MCF 10A (cell line): ENCODE results near the gene ATP5MC2. TPM values are rescaled to one million over a fixed set of nuclear protein-coding genes. Genes with fewer than 3 reads are reported as not detected.

ENCODE experiments used
- Bru-seq: library from RNA; stranded (reverse); fragments of 400-500 nt; gene quantifications from one replicate; lab custom pipeline; 2021; lab: Mats Ljungman, UMichigan
- BruChase-seq, 2 experiments: library from RNA; stranded (reverse); fragments of 400-500 nt; gene quantifications; one replicate each; lab custom pipeline; 2021; lab: Mats Ljungman, UMichigan
- BruUV-seq: library from RNA; stranded (reverse); fragments of 400-500 nt; replicated peaks from 2 replicates; lab custom pipeline; 2021; lab: Mats Ljungman, UMichigan
- CTCF ChIA-PET: fragments of 300-600 bp; sonication (Branson Sonifier 250); formaldehyde crosslinking; extraction: SDS; loops from one replicate; lab custom pipeline; 2021; ENCODE audit warnings: antibody characterized with exemption, inconsistent platforms; lab: Yijun Ruan, JAX
- POLR2A ChIA-PET: fragments of 300-600, 350-650 bp; sonication (Branson Sonifier 250); formaldehyde crosslinking; extraction: SDS; loops from one replicate; lab custom pipeline; 2020; ENCODE audit warnings: antibody characterized with exemption, inconsistent platforms; lab: Yijun Ruan, JAX
- DNase-seq: peaks from one replicate; pipeline ENCODE4 v3.0.0-alpha.2; 2018; ENCODE audit not compliant: unreplicated experiment
- H3K27ac Mint-ChIP-seq: one replicate; pipeline ENCODE4 v1.8.0; 2022; ENCODE audit warnings: mild to moderate bottlenecking, low read depth, mixed read lengths; ENCODE audit not compliant: unreplicated experiment
- H3K27me3 Mint-ChIP-seq: one replicate; pipeline ENCODE4 v1.8.0; 2022; ENCODE audit warnings: mixed read lengths; ENCODE audit not compliant: insufficient read depth, unreplicated experiment
- H3K36me3 Mint-ChIP-seq: one replicate; pipeline ENCODE4 v1.8.0; 2022; ENCODE audit warnings: mild to moderate bottlenecking, moderate library complexity, mixed read lengths; ENCODE audit not compliant: insufficient read depth, unreplicated experiment
- H3K4me1 Mint-ChIP-seq: one replicate; pipeline ENCODE4 v1.8.0; 2022; ENCODE audit warnings: mixed read lengths; ENCODE audit not compliant: insufficient read depth, unreplicated experiment
- H3K4me3 Mint-ChIP-seq: one replicate; pipeline ENCODE4 v1.8.0; 2022; ENCODE audit warnings: mild to moderate bottlenecking, moderate library complexity, mixed read lengths; ENCODE audit not compliant: unreplicated experiment
- H3K9me3 Mint-ChIP-seq: one replicate; pipeline ENCODE4 v1.8.0; 2022; ENCODE audit warnings: mixed read lengths; ENCODE audit not compliant: unreplicated experiment
- intact Hi-C: fragments of 100-400 bp; cut with micrococcal nuclease; formaldehyde crosslinking; loops from 2 replicates; pipeline ENCODE4 v1.14.1; 2022
- long read RNA-seq: library from polyadenylated mRNA; stranded (forward); transcript quantifications from one replicate; pipeline ENCODE4 v2.0.0, GENCODE V29; 2022
- total RNA-seq: library from RNA; stranded (reverse); gene quantifications from 2 replicates; pipeline ENCODE4 v1.2.3, GENCODE V29; 2022
- TF ChIP-seq, protein P1 (sequence below): fragments of 200-600 bp; IDR thresholded peaks from one replicate; pipeline ENCODE4 v1.8.0; 2022; ENCODE audit warnings: antibody characterized with exemption, mild to moderate bottlenecking; ENCODE audit not compliant: unreplicated experiment

Gene ATP5MC2
- total RNA-seq: 328 and 381 TPM in 2 replicates
- Bru-seq, nascent RNA: percentile 93 among the genes with signal in this experiment
- BruChase-seq, experiment 1, labeled RNA remaining after a 6-hour chase: percentile 88 among the genes with signal in this experiment
- BruChase-seq, experiment 2, labeled RNA remaining after a 2-hour chase: percentile 84 among the genes with signal in this experiment
- long read RNA-seq, transcript ATP5MC2-202 (5 exons, 878 nt): major isoform, 325 of 554 reads
- long read RNA-seq, transcript ATP5MC2-203 (4 exons, 1,976 nt): minor isoform, 114 of 554 reads
- long read RNA-seq, partial matches to known transcripts: 8 of 554 reads
- long read RNA-seq, other reads (novel, unspliced or antisense): 103 of 554 reads

DNA sequence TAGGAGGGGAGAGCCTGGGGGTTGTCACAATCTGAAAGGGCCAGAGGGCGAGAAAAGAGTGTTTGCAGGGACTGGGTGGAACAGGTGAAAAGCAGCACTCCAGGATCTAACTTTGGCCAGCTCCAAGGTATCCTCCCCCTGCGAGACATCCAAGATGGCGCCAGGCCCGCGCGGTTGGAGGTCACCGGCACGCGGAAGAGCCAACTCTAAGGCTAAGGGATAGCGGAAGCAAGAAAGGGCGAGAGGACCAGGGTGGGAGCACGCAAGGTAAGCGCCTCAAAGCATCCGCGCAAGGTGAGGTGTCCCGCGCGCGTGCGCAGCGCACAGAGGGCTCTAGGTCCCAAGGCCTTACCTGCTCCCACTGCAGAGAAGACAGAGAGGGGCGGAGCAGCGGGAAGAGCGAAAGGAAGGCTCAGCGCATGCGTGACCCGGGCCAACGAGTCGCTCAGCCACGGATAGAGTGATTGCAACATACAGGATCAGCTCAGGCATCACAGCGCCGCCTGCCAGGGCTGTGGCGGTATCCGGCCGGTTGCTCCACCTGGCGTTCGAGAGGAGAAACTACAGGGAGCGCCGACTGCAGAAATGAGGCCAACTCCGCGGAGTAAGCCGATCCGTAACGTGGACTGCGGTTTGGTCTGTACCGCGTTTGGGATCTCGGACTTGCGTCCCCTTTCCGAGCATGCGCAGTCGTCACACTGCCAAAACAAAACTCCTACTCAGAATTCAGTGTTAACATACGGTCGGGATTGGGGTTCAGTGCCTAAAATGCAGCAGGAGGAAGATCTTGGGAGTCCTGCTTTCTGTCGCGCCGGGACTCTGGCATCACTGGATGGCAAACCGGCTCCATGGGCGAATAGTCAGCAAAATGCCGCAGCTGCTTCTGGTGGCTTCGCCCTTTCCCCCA is at the start of gene ATP5MC2:
TSS of gene ATP5MC2 (minus strand) at position 383 of the 907 bp plus-strand sequence. CDS start 3,469 bp downstream, outside the sequence.
- ChIA-PET POLR2A (interaction anchor here (0.5 to 4.1 kb wide), 38 partner anchors 9 to 355 kb away, joined by 3 to 88 read pairs (median 4); partner anchors contain the start of genes AAAS, ATF7, CALCOCO1 and MAP3K12), CTCF (interaction anchor here (0.6 to 3.2 kb wide), 25 partner anchors 9 to 363 kb away, joined by 3 to 37 read pairs (median 4); no protein-coding TSS in a partner anchor)
- intact Hi-C loops: loop anchor here (1.0 to 10.0 kb wide), 4 partner anchors 51 to 351 kb away; partner anchors contain the start of gene AAAS
- H3K27me3 Mint-ChIP-seq: peaks cover 12% of the 10 kb centered on the region
- BruUV-seq: no TSS peak
- peaks cover 10% of the 10 kb centered on the region for H3K4me1 Mint-ChIP-seq
- TF ChIP-seq, protein P1, sequence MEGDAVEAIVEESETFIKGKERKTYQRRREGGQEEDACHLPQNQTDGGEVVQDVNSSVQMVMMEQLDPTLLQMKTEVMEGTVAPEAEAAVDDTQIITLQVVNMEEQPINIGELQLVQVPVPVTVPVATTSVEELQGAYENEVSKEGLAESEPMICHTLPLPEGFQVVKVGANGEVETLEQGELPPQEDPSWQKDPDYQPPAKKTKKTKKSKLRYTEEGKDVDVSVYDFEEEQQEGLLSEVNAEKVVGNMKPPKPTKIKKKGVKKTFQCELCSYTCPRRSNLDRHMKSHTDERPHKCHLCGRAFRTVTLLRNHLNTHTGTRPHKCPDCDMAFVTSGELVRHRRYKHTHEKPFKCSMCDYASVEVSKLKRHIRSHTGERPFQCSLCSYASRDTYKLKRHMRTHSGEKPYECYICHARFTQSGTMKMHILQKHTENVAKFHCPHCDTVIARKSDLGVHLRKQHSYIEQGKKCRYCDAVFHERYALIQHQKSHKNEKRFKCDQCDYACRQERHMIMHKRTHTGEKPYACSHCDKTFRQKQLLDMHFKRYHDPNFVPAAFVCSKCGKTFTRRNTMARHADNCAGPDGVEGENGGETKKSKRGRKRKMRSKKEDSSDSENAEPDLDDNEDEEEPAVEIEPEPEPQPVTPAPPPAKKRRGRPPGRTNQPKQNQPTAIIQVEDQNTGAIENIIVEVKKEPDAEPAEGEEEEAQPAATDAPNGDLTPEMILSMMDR: peak; percentile 97
- DNase-seq: peak; percentile 98
- H3K9me3 Mint-ChIP-seq: no peaks in the 10 kb centered on the region
- H3K4me3 Mint-ChIP-seq: peak within 1 kb of the TSS; percentile 83
- peaks cover 48% of the 10 kb centered on the region for H3K36me3 Mint-ChIP-seq
- H3K27ac Mint-ChIP-seq: peak within 1 kb of the TSS; percentile 80

DNA sequence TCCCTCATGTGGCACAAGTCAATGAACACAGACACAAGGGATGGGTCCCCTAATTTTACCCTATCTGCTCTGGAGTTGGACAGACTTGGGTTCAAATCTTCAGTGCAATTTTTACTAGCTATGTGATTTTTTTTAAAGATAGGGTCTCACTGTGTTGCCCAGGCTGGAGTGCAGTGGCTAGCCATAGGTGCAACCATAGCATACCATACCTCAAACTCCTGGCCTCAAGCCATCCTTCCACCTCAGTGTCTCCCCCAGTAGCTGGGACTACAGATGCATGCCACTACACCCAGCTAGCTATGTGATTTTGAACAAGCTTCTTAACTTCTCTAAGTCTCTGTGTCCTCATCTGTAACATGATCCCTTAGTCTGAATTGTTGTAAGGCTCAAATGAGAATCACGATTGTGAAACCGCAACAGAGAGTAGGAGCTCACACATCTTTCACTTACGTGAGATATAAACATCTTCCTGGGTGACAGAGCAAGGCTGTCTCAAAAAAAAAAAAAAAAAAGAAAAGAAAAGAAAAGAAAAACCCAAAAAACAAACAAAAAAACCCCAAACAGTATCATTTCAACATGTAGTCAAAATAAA is 46.7 kb upstream of the ATP5MC2 start:
- peaks cover 9% of the 10 kb centered on the region for H3K4me1 Mint-ChIP-seq
- DNase-seq: peak; percentile 33
- TF ChIP-seq, protein P1: no peak
- ChIA-PET POLR2A (interaction anchor here (0.7 kb wide), 1 partner anchor 19 kb away, joined by 3 read pairs; no protein-coding TSS in a partner anchor), CTCF (interaction anchor here (0.8 to 18.8 kb wide), 5 partner anchors 8 to 31 kb away, joined by 3 to 411 read pairs (median 4); no protein-coding TSS in a partner anchor)
- H3K9me3 Mint-ChIP-seq: no peaks in the 10 kb centered on the region
- H3K27me3 Mint-ChIP-seq: no peaks in the 10 kb centered on the region
- BruUV-seq: no TSS peak
- intact Hi-C loops: no loop called here
- no peak overlapping the region for H3K27ac Mint-ChIP-seq
- H3K36me3 Mint-ChIP-seq: peaks cover 63% of the 10 kb centered on the region
- no peak overlapping the region for H3K4me3 Mint-ChIP-seq

DNA sequence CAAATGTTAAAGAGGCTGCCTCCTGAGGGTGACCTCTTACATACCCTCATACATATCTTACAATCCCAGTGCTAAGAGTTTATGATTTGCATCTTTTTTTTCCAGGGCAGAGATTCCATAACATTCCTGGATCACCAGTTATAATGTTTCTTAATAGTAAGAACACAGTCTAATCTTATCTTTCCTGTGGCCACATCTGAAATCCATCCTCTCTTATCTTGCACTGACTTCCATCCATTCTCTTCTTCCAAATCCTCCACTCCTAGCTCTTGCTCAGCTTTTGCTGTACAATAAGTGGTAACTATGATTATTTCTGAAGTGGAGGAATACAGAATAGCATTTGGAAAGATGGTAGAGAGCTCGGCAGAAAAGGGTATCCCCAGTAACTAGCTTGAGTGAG is 45.1 kb upstream of the ATP5MC2 start:
- Mint-ChIP-seq H3K9me3 (no peaks in the 10 kb centered on the region), H3K36me3 (peaks cover 73% of the 10 kb centered on the region), H3K4me3 (no peak overlapping the region), H3K27me3 (no peaks in the 10 kb centered on the region), H3K4me1 (peaks cover 5% of the 10 kb centered on the region), H3K27ac (no peak overlapping the region)
- BruUV-seq: no TSS peak
- ChIA-PET POLR2A (interaction anchor here (0.7 kb wide), 1 partner anchor 13 kb away, joined by 3 read pairs; no protein-coding TSS in a partner anchor), CTCF (interaction anchor here (0.7 to 18.8 kb wide), 3 partner anchors 19 to 647 kb away, joined by 4 to 411 read pairs (median 10); no protein-coding TSS in a partner anchor)
- TF ChIP-seq, protein P1: no peak
- intact Hi-C loops: no loop called here
- DNase-seq: no peak
